GM20000 (cell line): ENCODE data around the gene SCUBE3.

Source experiments
- DNase-seq: peaks from one replicate; pipeline ENCODE4 v3.0.0; 2012; ENCODE audit warnings: low spot score
- TF ChIP-seq, protein P1 (sequence below): IDR thresholded peaks from 2 replicates; pipeline ENCODE4 v1.5.1; 2012; ENCODE audit warnings: mild to moderate bottlenecking, control low read depth; ENCODE audit errors: extremely low read depth, missing control alignments

Gene SCUBE3

GRCh38 chr6:35167505-35167904, 46.3 kb upstream of the SCUBE3 start:
- DNase-seq, result no peak
- TF ChIP-seq, protein P1, sequence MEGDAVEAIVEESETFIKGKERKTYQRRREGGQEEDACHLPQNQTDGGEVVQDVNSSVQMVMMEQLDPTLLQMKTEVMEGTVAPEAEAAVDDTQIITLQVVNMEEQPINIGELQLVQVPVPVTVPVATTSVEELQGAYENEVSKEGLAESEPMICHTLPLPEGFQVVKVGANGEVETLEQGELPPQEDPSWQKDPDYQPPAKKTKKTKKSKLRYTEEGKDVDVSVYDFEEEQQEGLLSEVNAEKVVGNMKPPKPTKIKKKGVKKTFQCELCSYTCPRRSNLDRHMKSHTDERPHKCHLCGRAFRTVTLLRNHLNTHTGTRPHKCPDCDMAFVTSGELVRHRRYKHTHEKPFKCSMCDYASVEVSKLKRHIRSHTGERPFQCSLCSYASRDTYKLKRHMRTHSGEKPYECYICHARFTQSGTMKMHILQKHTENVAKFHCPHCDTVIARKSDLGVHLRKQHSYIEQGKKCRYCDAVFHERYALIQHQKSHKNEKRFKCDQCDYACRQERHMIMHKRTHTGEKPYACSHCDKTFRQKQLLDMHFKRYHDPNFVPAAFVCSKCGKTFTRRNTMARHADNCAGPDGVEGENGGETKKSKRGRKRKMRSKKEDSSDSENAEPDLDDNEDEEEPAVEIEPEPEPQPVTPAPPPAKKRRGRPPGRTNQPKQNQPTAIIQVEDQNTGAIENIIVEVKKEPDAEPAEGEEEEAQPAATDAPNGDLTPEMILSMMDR, result no peak

GRCh38 chr6:35168461-35168861, 45.3 kb upstream of the SCUBE3 start:
- TF ChIP-seq, protein P1, result no peak
- DNase-seq, result no peak

GRCh38 chr6:35170166-35170565, 43.6 kb upstream of the SCUBE3 start:
- DNase-seq, result no peak
- TF ChIP-seq, protein P1, result no peak

GRCh38 chr6:35170891-35171290, 42.9 kb upstream of the SCUBE3 start:
- DNase-seq, result no peak
- TF ChIP-seq, protein P1, result no peak

GRCh38 chr6:35173044-35173426, 40.7 kb upstream of the SCUBE3 start:
- TF ChIP-seq, protein P1, result no peak
- no peak for DNase-seq

DNA sequence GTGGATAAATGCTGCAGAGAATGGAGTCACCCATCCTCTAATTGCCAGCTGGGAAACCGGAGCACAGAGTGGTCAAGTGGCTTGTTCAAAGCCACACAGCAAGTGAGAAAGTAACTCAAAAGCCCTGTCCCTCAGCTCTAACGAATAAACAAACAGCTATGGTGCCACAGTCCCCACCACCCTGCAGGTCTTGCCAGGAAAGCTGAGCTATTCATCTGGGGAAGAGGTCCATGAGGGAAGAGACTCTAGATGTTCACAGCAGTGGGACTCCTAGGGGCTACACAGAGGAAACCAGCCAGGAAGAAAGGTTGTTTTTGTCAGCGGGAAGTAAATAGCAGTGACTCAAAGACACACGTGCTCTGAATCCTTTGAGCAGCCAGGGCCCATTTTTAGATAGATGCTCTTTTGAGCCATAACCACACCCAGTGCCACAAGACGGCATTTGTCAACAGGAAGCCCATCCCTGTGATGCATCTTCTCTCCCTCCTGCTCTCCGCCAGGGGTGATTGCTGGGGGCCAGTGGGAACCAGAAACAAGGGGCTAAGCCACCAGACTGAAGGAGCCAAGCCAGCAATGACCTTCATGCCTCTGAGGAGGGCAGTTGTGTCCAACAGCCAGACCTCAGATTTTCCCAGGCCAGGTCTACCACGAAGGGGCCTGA, 40.2 kb upstream of the SCUBE3 start:
- no peak for DNase-seq
- TF ChIP-seq, protein P1, result no peak

- TF ChIP-seq, protein P1, result no peak
- DNase-seq, result no peak
Measured at GRCh38 chr6:35174088-35174434, 39.7 kb upstream of the SCUBE3 start.
